Activated CD8-positive, alpha-beta memory T cell treated with anti-CD3 and anti-CD28 coated beads, Interleukin-2, amount 10 ng/mL, durations not matched to agents 7 days and 5 days (primary cell): ENCODE measurements around the gene ARHGAP6. TPM values are rescaled to one million over a fixed set of nuclear protein-coding genes. Genes with fewer than 3 reads are reported as not detected.

Experiments used
- ATAC-seq: fragments of 150-1000 bp; cut with Tn5 transposase; one replicate; pipeline ENCODE4 v1.10.0; 2021; ENCODE audit warnings: moderate library complexity
- CTCF ChIA-PET: fragments of 350-600 bp; sonication (Branson Sonifier 250); formaldehyde crosslinking; loops from one replicate; lab custom pipeline; 2021; ENCODE audit warnings: antibody characterized with exemption; lab: Charles Lee
- DNase-seq: peaks from one replicate; pipeline ENCODE4 v3.0.0-alpha.2; 2020
- H3K27ac Mint-ChIP-seq: one replicate; pipeline ENCODE4 v1.8.0; 2021; ENCODE audit warnings: mild to moderate bottlenecking, mixed read lengths
- H3K27me3 Mint-ChIP-seq: one replicate; pipeline ENCODE4 v1.8.0; 2021; ENCODE audit warnings: mixed read lengths
- H3K36me3 Mint-ChIP-seq: one replicate; pipeline ENCODE4 v1.8.0; 2021; ENCODE audit warnings: mild to moderate bottlenecking, mixed read lengths
- H3K4me1 Mint-ChIP-seq: one replicate; pipeline ENCODE4 v1.8.0; 2021; ENCODE audit warnings: mixed read lengths
- H3K4me3 Mint-ChIP-seq: one replicate; pipeline ENCODE4 v1.8.0; 2021; ENCODE audit warnings: mild to moderate bottlenecking, moderate library complexity, mixed read lengths
- H3K9me3 Mint-ChIP-seq: one replicate; pipeline ENCODE4 v1.8.0; 2022; ENCODE audit warnings: low read depth, mixed read lengths
- total RNA-seq, 2 experiments: library from RNA; stranded (reverse); gene quantifications; one replicate each; pipeline ENCODE4 v1.2.3, GENCODE V29; 2021

ARHGAP6 gene
- total RNA-seq, 2 experiments from 2014 or later: not detected

- CTCF ChIA-PET: no interaction called here
- Mint-ChIP-seq H3K4me1 (no peaks in the 10 kb centered on the region), H3K9me3 (no peaks in the 10 kb centered on the region), H3K27me3 (no peaks in the 10 kb centered on the region), H3K27ac (no peak overlapping the region), H3K36me3 (no peaks in the 10 kb centered on the region), H3K4me3 (no peak overlapping the region)
- ATAC-seq (no peak), DNase-seq (no peak)
Observed at GRCh38 chrX:11151799-11152559, 513.7 kb downstream of the ARHGAP6 start.

- no peaks in the 10 kb centered on the region for H3K36me3 Mint-ChIP-seq
- CTCF ChIA-PET: no interaction called here
- no peak overlapping the region for H3K4me3 Mint-ChIP-seq
- peaks cover 2% of the 10 kb centered on the region for H3K4me1 Mint-ChIP-seq
- DNase-seq (no peak), ATAC-seq (no peak)
- no peak overlapping the region for H3K27ac Mint-ChIP-seq
- no peaks in the 10 kb centered on the region for H3K9me3 Mint-ChIP-seq
- no peaks in the 10 kb centered on the region for H3K27me3 Mint-ChIP-seq
Observed at GRCh38 chrX:11148401-11148800, 517.3 kb downstream of the ARHGAP6 start.

GRCh38 chrX:11146411-11146810, 519.3 kb downstream of the ARHGAP6 start:
- CTCF ChIA-PET: no interaction called here
- Mint-ChIP-seq H3K4me1 (peaks cover 2% of the 10 kb centered on the region), H3K9me3 (no peaks in the 10 kb centered on the region), H3K27ac (no peak overlapping the region), H3K36me3 (no peaks in the 10 kb centered on the region), H3K4me3 (no peak overlapping the region), H3K27me3 (no peaks in the 10 kb centered on the region)
- no peak for DNase-seq
- no peak for ATAC-seq

- peaks cover 2% of the 10 kb centered on the region for H3K4me1 Mint-ChIP-seq
- H3K27me3 Mint-ChIP-seq: no peaks in the 10 kb centered on the region
- CTCF ChIA-PET: no interaction called here
- H3K4me3 Mint-ChIP-seq: no peak overlapping the region
- DNase-seq (peak; percentile 58), ATAC-seq (peak; percentile 80)
- no peaks in the 10 kb centered on the region for H3K9me3 Mint-ChIP-seq
- H3K36me3 Mint-ChIP-seq: no peaks in the 10 kb centered on the region
- H3K27ac Mint-ChIP-seq: no peak overlapping the region
Observed at GRCh38 chrX:11143931-11144678, 521.6 kb downstream of the ARHGAP6 start.

- H3K4me1 Mint-ChIP-seq: no peaks in the 10 kb centered on the region
Observed at GRCh38 chrX:11138498-11139390, 527.0 kb downstream of the ARHGAP6 start.

GRCh38 chrX:11137543-11138139, 528.1 kb downstream of the ARHGAP6 start:
- no peak for DNase-seq
- Mint-ChIP-seq H3K27me3 (no peaks in the 10 kb centered on the region), H3K27ac (no peak overlapping the region), H3K36me3 (no peaks in the 10 kb centered on the region), H3K9me3 (no peaks in the 10 kb centered on the region), H3K4me1 (no peaks in the 10 kb centered on the region), H3K4me3 (no peak overlapping the region)
- no peak for ATAC-seq
- CTCF ChIA-PET: interaction anchor here (2.9 kb wide), 1 partner anchor 948 kb away, joined by 11 read pairs; no protein-coding TSS in a partner anchor

More at GRCh38 chrX:11138498-11139390, 527.0 kb downstream of the ARHGAP6 start:
- no peaks in the 10 kb centered on the region for H3K36me3 Mint-ChIP-seq
- H3K27ac Mint-ChIP-seq: no peak overlapping the region
- no peak for ATAC-seq
- no peaks in the 10 kb centered on the region for H3K27me3 Mint-ChIP-seq
- CTCF ChIA-PET: interaction anchor here (2.9 kb wide), 1 partner anchor 949 kb away, joined by 11 read pairs; no protein-coding TSS in a partner anchor
- H3K4me3 Mint-ChIP-seq: no peak overlapping the region
- H3K9me3 Mint-ChIP-seq: no peaks in the 10 kb centered on the region
- DNase-seq: no peak

- CTCF ChIA-PET: interaction anchor here (0.7 to 2.9 kb wide), 2 partner anchors 149 to 946 kb away, joined by 3 to 11 read pairs; no protein-coding TSS in a partner anchor
- Mint-ChIP-seq H3K36me3 (no peaks in the 10 kb centered on the region), H3K4me1 (no peaks in the 10 kb centered on the region), H3K27ac (no peak overlapping the region), H3K9me3 (no peaks in the 10 kb centered on the region), H3K4me3 (no peak overlapping the region), H3K27me3 (no peaks in the 10 kb centered on the region)
- no peak for DNase-seq
- no peak for ATAC-seq
Observed at GRCh38 chrX:11135564-11136185, 530.0 kb downstream of the ARHGAP6 start.

- Mint-ChIP-seq H3K4me1 (no peaks in the 10 kb centered on the region), H3K27ac (no peak overlapping the region), H3K4me3 (no peak overlapping the region), H3K9me3 (no peaks in the 10 kb centered on the region), H3K27me3 (no peaks in the 10 kb centered on the region), H3K36me3 (no peaks in the 10 kb centered on the region)
- ATAC-seq: no peak
- no peak for DNase-seq
- CTCF ChIA-PET: no interaction called here
Observed at GRCh38 chrX:11131146-11131545, 534.6 kb downstream of the ARHGAP6 start.

GRCh38 chrX:11130136-11130535, 535.6 kb downstream of the ARHGAP6 start:
- no peaks in the 10 kb centered on the region for H3K9me3 Mint-ChIP-seq
- ATAC-seq (no peak), DNase-seq (no peak)
- H3K27me3 Mint-ChIP-seq: no peaks in the 10 kb centered on the region
- H3K36me3 Mint-ChIP-seq: no peaks in the 10 kb centered on the region
- no peaks in the 10 kb centered on the region for H3K4me1 Mint-ChIP-seq
- CTCF ChIA-PET: no interaction called here
- no peak overlapping the region for H3K27ac Mint-ChIP-seq
- H3K4me3 Mint-ChIP-seq: no peak overlapping the region

- H3K4me3 Mint-ChIP-seq: no peak overlapping the region
- no peak for DNase-seq
- CTCF ChIA-PET: no interaction called here
- H3K27me3 Mint-ChIP-seq: no peaks in the 10 kb centered on the region
- H3K4me1 Mint-ChIP-seq: no peaks in the 10 kb centered on the region
- ATAC-seq: no peak
- no peaks in the 10 kb centered on the region for H3K36me3 Mint-ChIP-seq
- H3K27ac Mint-ChIP-seq: no peak overlapping the region
- no peaks in the 10 kb centered on the region for H3K9me3 Mint-ChIP-seq
Observed at GRCh38 chrX:11129534-11130105, 536.1 kb downstream of the ARHGAP6 start.

GRCh38 chrX:11125060-11125459, 540.7 kb downstream of the ARHGAP6 start:
- no peaks in the 10 kb centered on the region for H3K27me3 Mint-ChIP-seq
- DNase-seq: no peak
- no peaks in the 10 kb centered on the region for H3K9me3 Mint-ChIP-seq
- H3K4me1 Mint-ChIP-seq: no peaks in the 10 kb centered on the region
- CTCF ChIA-PET: no interaction called here
- H3K36me3 Mint-ChIP-seq: peaks cover 11% of the 10 kb centered on the region
- H3K27ac Mint-ChIP-seq: no peak overlapping the region
- no peak overlapping the region for H3K4me3 Mint-ChIP-seq
- ATAC-seq: no peak

GRCh38 chrX:11124112-11124511, 541.6 kb downstream of the ARHGAP6 start:
- CTCF ChIA-PET: no interaction called here

More at GRCh38 chrX:11124112-11124511, 541.6 kb downstream of the ARHGAP6 start:
- Mint-ChIP-seq H3K36me3 (peaks cover 12% of the 10 kb centered on the region), H3K4me3 (no peak overlapping the region), H3K4me1 (no peaks in the 10 kb centered on the region), H3K27me3 (no peaks in the 10 kb centered on the region), H3K9me3 (no peaks in the 10 kb centered on the region), H3K27ac (no peak overlapping the region)
- no peak for ATAC-seq
- DNase-seq: no peak
